ENCODE data around the gene ZBTB24.
A peak's percentile ranks its signal among the peaks of the same experiment; 100 is the strongest.
"Not testable (repeated sequence)": the region's sequence is repeated elsewhere in the genome, so short reads cannot be mapped to it uniquely, and the experiment has no call there.

ZBTB24 gene

GRCh38 chr6:109472132-109472995 lies 10.7 kb downstream of the ZBTB24 start:
- DNase-seq (ENCODE audit: insufficient read length, low spot score) (no peak), FAIRE-seq (no peak)

DNA sequence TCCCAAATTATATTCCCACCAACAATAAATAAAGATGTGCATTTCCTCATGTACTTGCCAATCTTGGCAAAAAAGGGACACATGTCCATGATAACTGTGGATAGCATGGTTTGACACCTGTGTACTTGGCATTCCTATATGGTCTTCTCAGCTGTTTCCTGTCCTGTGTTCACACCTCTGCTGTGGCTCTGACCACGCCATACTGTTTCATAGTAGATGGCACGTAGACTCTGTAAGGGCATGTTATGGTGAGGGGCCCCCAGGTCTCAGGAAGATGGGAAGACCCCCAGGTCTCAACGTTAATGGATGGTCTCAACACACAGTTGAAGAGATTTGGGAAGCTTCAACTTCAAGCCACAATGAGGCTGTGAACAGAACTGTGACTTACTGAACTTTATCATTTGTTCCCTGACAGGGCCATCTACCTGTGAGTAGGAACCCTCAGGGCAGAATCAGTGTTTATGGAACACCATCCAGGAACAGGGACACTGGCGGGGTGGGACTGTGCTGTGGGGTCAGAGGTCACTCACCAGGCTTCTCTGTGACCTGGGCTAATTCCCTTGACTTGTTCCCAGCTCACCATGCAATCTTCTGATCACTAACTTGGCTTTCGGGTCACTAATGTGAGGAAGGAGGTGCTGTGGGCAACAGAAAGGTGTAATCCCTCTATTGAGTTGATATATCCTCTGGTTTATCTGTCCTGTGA lies 11.8 kb downstream of the ZBTB24 start:
- DNase-seq (ENCODE audit: insufficient read length, low spot score) (no peak), FAIRE-seq (no peak)

- DNase-seq (ENCODE audit: insufficient read length, low spot score) (no peak), FAIRE-seq (no peak)
These were observed 13.3 kb downstream of the ZBTB24 start for GRCh38 chr6:109469591-109470189.

GRCh38 chr6:109467696-109468095 lies 15.3 kb downstream of the ZBTB24 start:
- FAIRE-seq (no peak), DNase-seq (ENCODE audit: insufficient read length, low spot score) (no peak)

- FAIRE-seq: no peak
- DNase-seq (ENCODE audit: insufficient read length, low spot score): no peak
These were observed 16.7 kb downstream of the ZBTB24 start for GRCh38 chr6:109466212-109466923.

DNA sequence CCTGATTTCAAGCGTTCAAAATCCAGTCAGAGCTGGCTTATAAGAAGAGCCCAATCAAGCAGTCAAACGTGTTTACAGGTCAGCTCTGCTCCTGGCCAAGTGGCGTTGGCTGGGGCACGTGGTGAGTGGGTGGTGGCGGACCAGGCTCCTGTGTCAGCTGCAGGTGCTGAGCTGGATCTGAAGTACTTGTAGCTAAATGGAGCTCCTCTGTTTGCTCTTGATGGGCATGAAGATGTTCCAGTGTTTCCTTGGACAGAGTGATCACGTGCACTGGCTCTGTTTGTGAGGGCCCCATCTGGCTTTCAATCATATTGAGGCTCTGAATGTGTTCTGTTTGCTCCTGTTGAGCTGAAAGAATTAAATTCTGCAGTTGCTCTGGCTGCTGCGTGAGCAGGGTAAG lies 17.2 kb downstream of the ZBTB24 start:
- FAIRE-seq (no peak), DNase-seq (ENCODE audit: insufficient read length, low spot score) (no peak)

DNA sequence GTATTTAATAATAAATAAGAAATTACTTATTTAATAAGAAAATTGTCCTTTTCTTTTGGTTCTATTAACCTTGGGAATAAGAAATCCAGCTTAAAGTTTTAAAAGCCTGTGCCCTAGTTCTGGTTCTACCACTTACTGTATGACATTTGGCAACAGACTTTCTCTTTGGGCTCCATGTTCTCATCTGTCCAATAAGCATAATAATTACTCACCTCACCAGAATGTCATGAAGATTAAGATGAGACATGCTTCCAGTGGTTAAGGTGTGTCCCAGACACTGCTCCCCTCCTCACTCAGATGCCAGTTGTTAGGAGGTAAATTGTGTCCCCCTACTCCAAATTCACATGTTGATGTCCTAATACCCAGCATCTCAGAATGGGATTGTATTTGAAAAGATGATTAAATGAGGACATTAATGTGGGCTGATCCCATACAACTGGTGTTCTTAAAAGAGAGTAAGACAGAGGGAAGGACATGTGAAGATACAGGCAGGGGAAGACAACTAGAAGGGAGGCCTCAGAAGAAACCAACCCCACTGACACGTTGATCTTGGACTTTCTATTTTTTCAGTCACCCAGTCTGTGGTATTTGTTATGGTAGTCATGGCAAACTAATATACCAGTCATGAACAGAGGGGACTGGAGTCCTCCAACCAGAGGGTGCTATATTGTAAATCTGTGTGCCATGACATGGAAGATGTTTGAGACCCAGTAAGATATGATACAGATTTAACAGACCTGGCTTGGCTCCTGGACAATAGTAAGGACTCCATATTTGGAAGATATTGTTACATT lies 21.1 kb downstream of the ZBTB24 start:
- FAIRE-seq (no peak), DNase-seq (ENCODE audit: insufficient read length, low spot score) (no peak)

GRCh38 chr6:109461205-109461604 lies 21.8 kb downstream of the ZBTB24 start:
- not testable (repeated sequence) for DNase-seq (ENCODE audit: insufficient read length, low spot score); FAIRE-seq

- DNase-seq (ENCODE audit: insufficient read length, low spot score) (no peak), FAIRE-seq (no peak)
These were observed 22.7 kb downstream of the ZBTB24 start for GRCh38 chr6:109460161-109460829.

- DNase-seq (ENCODE audit: insufficient read length, low spot score): no peak
- FAIRE-seq: no peak
These were observed 24.1 kb downstream of the ZBTB24 start for GRCh38 chr6:109458774-109459531.

DNA sequence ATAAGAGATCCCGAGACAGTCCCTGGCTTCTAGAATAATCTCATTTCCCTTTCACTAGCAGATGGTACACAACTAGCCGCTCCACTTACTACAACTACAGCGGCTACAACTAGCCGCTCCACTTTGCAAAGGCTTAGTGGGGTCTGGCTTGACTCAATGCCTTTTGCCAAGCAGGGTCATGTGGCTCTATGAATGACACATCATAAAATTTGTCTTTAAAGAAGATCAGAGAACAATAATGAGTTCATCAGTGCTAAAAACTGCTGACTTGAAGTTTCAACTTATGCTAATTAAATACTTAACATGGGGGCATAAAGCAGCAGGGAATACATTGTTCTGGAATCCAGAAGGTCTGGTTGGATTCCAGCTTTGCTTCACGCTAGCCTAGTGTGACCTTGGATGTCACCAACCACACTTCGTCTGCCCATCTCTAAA lies 25.4 kb downstream of the ZBTB24 start:
- DNase-seq (ENCODE audit: insufficient read length, low spot score) (no peak), FAIRE-seq (no peak)

GRCh38 chr6:109456710-109457561 lies 26.1 kb downstream of the ZBTB24 start:
- DNase-seq (ENCODE audit: insufficient read length, low spot score) (no peak), FAIRE-seq (no peak)

DNA sequence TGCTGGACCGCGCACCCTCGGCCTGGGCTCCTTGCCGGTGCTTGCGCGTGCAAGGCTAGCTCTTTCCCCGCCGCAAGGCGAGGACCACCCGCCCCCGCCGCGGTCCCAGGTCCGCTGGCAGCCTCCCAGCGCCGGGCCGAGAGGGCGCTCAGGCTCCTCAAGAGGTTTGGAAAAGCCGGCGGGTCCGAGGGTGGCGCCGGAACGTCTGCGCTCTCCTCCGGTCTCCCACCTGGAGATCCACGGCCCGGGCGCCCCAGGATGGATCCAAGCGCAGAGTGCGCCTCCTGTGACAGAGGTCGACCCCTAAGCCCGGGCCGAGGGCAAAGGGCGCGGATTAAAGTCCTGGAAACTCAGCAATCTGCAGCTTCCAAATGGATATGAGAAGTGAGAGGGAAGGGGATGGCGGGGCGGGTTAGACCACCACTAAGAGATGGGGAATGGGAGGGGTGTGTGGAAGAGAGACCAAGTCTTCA lies 26.9 kb downstream of the ZBTB24 start:
- FAIRE-seq: peak; percentile 31
- DNase-seq (ENCODE audit: insufficient read length, low spot score): no peak

DNA sequence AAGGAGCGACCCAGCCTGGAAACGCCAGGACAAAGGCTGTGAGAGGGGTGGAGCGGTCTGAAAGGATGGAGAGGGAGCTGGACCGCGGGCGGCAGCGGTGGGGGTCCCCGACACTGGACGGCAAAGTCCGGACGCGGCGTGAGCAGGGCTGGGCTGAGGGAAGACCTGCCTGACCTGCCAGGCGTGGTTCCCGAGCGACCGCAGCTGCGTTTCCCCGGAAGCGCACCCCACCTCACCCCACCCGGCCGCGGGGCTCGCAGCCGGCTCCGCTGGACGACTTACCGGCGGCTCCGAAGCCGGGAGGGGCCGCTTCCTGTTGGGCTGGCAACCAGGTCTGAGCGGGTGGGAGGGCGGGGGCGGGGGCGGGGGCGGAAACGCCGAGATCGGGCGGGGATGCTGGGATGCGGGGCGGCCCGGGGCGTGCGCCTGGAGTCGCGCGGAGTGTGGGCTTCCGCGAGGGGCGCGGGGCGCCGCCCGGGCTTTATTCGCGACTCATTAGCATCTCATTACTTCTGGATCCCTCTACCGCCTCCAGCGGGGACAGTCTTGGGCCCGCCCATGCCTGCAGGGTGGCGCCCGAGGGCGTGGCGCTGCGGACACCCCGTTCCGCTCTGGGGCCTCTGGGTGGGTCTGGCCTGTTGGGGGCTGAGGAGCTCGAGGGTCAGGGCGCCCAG lies 27.4 kb downstream of the ZBTB24 start, which contains the start of gene MICAL1:
Gene MICAL1, minus strand, starts transcription at position 336 of the 674 bp plus-strand sequence. CDS start 1,576 bp downstream, outside the sequence.
- DNase-seq (ENCODE audit: insufficient read length, low spot score) (peak; percentile 61), FAIRE-seq (no peak)

DNA sequence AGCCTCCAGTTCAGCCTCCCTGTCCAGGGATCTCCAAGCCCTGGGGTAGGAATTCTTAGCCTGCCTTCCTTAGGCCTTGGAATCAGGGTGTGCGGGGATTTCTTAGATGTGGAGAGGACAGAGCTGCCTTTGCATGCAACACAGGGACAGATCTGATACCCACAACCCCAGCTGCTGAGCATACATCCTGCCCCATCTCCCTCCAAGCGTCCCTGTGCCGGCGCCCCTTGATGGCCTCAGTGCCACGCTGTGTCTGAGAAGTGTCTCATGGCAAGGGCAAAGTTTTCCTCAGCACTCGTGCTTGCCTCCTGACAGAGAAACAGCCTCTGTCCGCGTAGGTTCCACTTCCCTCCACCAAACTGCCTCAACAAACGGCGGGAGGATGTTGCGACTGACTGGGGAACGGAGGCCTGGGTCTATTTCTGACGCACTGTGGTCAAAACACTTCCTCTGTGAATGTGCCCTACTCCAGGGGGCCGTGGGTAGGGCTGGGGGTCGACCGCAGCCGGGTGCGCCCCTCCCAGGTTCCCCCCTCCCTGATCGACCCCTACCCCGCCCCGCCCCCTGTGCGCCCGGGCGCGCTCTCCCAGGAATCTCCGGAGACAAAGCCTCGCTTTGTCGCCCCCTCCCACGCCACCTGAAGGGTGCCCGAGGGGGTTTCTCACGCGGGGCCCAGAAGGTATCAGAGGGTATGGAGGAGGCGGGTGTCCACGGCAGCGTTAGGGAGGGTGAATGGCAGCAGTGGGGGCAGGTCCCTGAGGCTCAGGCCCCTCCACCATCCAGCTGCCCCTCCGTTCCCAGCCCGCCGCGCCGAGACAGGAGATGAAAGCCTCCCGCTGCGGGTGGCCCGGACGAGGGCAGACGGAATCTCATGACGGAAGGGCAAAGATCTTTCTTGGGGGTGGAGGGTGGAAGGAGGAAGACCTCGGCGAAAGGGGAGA lies 28.3 kb downstream of the ZBTB24 start:
- DNase-seq (ENCODE audit: insufficient read length, low spot score) (peak; percentile 25), FAIRE-seq (no peak)
